ENCODE measurements around the gene FANCE. TPM values are rescaled to one million over a fixed set of nuclear protein-coding genes. Genes with fewer than 3 reads are reported as not detected.
"Not testable (repeated sequence)": the region's sequence is repeated elsewhere in the genome, so short reads cannot be mapped to it uniquely, and the experiment has no call there.

The FANCE gene
- total RNA-seq, 1 donor from 2014 or later, result 33.4 TPM

GRCh38 chr6:35512006-35512405 is 59.9 kb downstream of the FANCE start:
- no peak for TF ChIP-seq CTCF (IDR thresholded peaks at IDR 0.05; ENCODE audit: partially characterized antibody, unreplicated experiment)
- peaks cover 9% of the 10 kb centered on the region for H3K4me1 Mint-ChIP-seq (ENCODE audit: low read depth, unreplicated experiment)
- H3K4me3 Mint-ChIP-seq (ENCODE audit: unreplicated experiment), result peak overlapping the region; percentile 38
- H3K27ac Mint-ChIP-seq (ENCODE audit: unreplicated experiment), result no peak overlapping the region
- DNase-seq, result no peak
- peaks cover 7% of the 10 kb centered on the region for H3K27me3 Mint-ChIP-seq (ENCODE audit: unreplicated experiment)
- peaks cover 4% of the 10 kb centered on the region for H3K9me3 Mint-ChIP-seq (ENCODE audit: unreplicated experiment)
- H3K36me3 Mint-ChIP-seq (ENCODE audit: unreplicated experiment), result no peaks in the 10 kb centered on the region

GRCh38 chr6:35512740-35513139 is 60.6 kb downstream of the FANCE start, which contains the start of gene TULP1:
TULP1 (minus strand) TSS chr6:35512896; CDS start chr6:35512858, 38 bp downstream.
- Mint-ChIP-seq H3K27me3 (ENCODE audit: unreplicated experiment) (peaks cover 7% of the 10 kb centered on the region), H3K4me3 (ENCODE audit: unreplicated experiment) (peak within 1 kb of the TSS; percentile 38), H3K9me3 (ENCODE audit: unreplicated experiment) (peaks cover 4% of the 10 kb centered on the region), H3K36me3 (ENCODE audit: unreplicated experiment) (no peaks in the 10 kb centered on the region), H3K4me1 (ENCODE audit: low read depth, unreplicated experiment) (peaks cover 9% of the 10 kb centered on the region), H3K27ac (ENCODE audit: unreplicated experiment) (no peak within 1 kb of the TSS)
- DNase-seq, result no peak
- TF ChIP-seq CTCF (IDR thresholded peaks at IDR 0.05; ENCODE audit: partially characterized antibody, unreplicated experiment), result no peak

- Mint-ChIP-seq H3K4me1 (ENCODE audit: low read depth, unreplicated experiment) (peaks cover 6% of the 10 kb centered on the region), H3K9me3 (ENCODE audit: unreplicated experiment) (no peaks in the 10 kb centered on the region), H3K36me3 (ENCODE audit: unreplicated experiment) (no peaks in the 10 kb centered on the region), H3K27me3 (ENCODE audit: unreplicated experiment) (peaks cover 5% of the 10 kb centered on the region), H3K4me3 (ENCODE audit: unreplicated experiment) (no peak overlapping the region), H3K27ac (ENCODE audit: unreplicated experiment) (no peak overlapping the region)
- TF ChIP-seq CTCF (IDR thresholded peaks at IDR 0.05; ENCODE audit: partially characterized antibody, unreplicated experiment), result no peak
- no peak for DNase-seq
Observed at GRCh38 chr6:35514587-35514986, 62.4 kb downstream of the FANCE start.

- not testable (repeated sequence) for H3K36me3 Mint-ChIP-seq (ENCODE audit: unreplicated experiment); DNase-seq; H3K9me3 Mint-ChIP-seq (ENCODE audit: unreplicated experiment); H3K4me3 Mint-ChIP-seq (ENCODE audit: unreplicated experiment); H3K27me3 Mint-ChIP-seq (ENCODE audit: unreplicated experiment); H3K27ac Mint-ChIP-seq (ENCODE audit: unreplicated experiment); H3K4me1 Mint-ChIP-seq (ENCODE audit: low read depth, unreplicated experiment)
Observed at GRCh38 chr6:35515939-35516338, 63.8 kb downstream of the FANCE start.

Small RNA genes lying within 50 kb of the gene (microRNA-seq; reads per million reads assigned to microRNA genes)
- gene MIR7111 (ENCODE audit: unreplicated experiment), result 9.8 reads per million, percentile 47 among the genes with 10 or more reads in this experiment

Other genes starting within 250 kb of the FANCE start
- gene SCUBE3, start 238.4 kb upstream of the FANCE start, total RNA-seq (ENCODE audit: unreplicated experiment), result 0.25 TPM
- 38.3 TPM for gene ZNF76, start 192.6 kb upstream of the FANCE start, total RNA-seq (ENCODE audit: unreplicated experiment)
- 1.8 TPM for gene DEF6, start 154.5 kb upstream of the FANCE start, total RNA-seq (ENCODE audit: unreplicated experiment)
- gene PPARD, start 109.8 kb upstream of the FANCE start, total RNA-seq (ENCODE audit: unreplicated experiment), result 37.5 TPM
- gene RPL10A, start 16.1 kb downstream of the FANCE start, total RNA-seq (ENCODE audit: unreplicated experiment), result 690 TPM
- gene TEAD3, start 44.7 kb downstream of the FANCE start, total RNA-seq (ENCODE audit: unreplicated experiment), result 50.0 TPM
- gene TULP1, start 60.6 kb downstream of the FANCE start, total RNA-seq (ENCODE audit: unreplicated experiment), result not detected
- 10.6 TPM for gene FKBP5, start 236.6 kb downstream of the FANCE start, total RNA-seq (ENCODE audit: unreplicated experiment)